Activated naive CD8-positive, alpha-beta T cell treated with anti-CD3 and anti-CD28 coated beads, Interleukin-2, amount 50 U/mL, for 24 hours (primary cell): Measurements from ENCODE around the gene DMWD.

ENCODE experiments used
- ATAC-seq: fragments of 150-1000 bp; cut with Tn5 transposase; one replicate; pipeline ENCODE4 v1.10.0; 2021
- DNase-seq: peaks from one replicate; pipeline ENCODE4 v3.0.0; 2021
- H3K27ac Mint-ChIP-seq: one replicate; pipeline ENCODE4 v1.8.0; 2021; ENCODE audit warnings: mild to moderate bottlenecking, mixed read lengths
- H3K27me3 Mint-ChIP-seq: one replicate; pipeline ENCODE4 v1.8.0; 2021; ENCODE audit warnings: mixed read lengths
- H3K36me3 Mint-ChIP-seq: one replicate; pipeline ENCODE4 v1.8.0; 2021; ENCODE audit warnings: low read depth, mixed read lengths
- H3K4me1 Mint-ChIP-seq: one replicate; pipeline ENCODE4 v1.8.0; 2021; ENCODE audit warnings: mixed read lengths
- H3K4me3 Mint-ChIP-seq: one replicate; pipeline ENCODE4 v1.8.0; 2021; ENCODE audit warnings: mild to moderate bottlenecking, moderate library complexity, mixed read lengths
- H3K9me3 Mint-ChIP-seq: one replicate; pipeline ENCODE4 v1.8.0; 2021; ENCODE audit warnings: mixed read lengths

The DMWD gene

DNA sequence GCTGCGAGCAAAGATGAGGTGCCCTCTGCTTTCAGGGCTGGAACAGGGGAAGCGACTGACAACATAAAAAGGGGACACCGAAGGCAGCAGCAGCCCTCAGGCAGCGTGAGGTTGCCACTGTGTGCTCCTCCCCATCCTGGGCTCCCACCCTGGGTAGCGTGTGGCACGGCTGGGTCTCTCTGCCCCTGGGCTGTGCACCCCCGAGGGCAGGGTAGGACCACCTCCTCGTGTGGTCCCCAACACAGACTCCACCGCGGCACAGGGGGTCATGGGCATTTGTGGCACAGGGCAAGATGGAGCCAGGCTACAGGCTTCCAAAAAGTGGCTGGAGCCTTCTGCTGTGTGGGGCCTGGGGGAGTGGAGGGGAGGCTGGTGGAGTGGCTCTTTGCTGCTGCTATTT, 28.9 kb upstream of the DMWD start:
- no peak for ATAC-seq
- H3K27ac Mint-ChIP-seq, result no peak overlapping the region

DNA sequence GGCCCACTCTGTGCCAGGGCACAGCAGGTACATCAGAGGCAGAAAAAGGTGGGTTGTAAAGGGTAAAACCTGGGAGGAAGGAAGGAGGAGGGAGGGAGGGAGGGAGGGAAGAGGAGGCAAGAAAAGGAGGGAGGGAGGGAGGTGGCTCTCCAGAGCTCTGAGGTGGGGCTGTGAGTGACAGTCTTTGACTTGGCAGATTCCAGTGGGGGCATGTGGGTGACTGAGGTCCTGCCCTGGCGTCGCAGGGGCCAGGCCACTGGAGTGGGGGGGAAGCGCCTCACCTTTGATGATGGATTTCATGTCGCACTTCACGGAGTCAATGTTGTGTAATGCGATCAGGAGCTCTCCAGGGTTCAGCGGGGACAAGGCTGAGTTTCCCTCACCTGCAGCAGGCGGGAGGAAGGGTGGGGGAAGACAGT, 28.5 kb upstream of the DMWD start:
- DNase-seq, result no peak
- Mint-ChIP-seq H3K27ac (no peak overlapping the region), H3K27me3 (no peaks in the 10 kb centered on the region), H3K4me1 (peaks cover 2% of the 10 kb centered on the region), H3K4me3 (no peak overlapping the region), H3K36me3 (peaks cover 12% of the 10 kb centered on the region), H3K9me3 (no peaks in the 10 kb centered on the region)
- ATAC-seq, result no peak

More for the DNA sequence above, 28.9 kb upstream of the DMWD start:
- Mint-ChIP-seq H3K36me3 (peaks cover 12% of the 10 kb centered on the region), H3K4me3 (no peak overlapping the region), H3K9me3 (no peaks in the 10 kb centered on the region), H3K27me3 (no peaks in the 10 kb centered on the region), H3K4me1 (peaks cover 2% of the 10 kb centered on the region)
- DNase-seq, result no peak

DNA sequence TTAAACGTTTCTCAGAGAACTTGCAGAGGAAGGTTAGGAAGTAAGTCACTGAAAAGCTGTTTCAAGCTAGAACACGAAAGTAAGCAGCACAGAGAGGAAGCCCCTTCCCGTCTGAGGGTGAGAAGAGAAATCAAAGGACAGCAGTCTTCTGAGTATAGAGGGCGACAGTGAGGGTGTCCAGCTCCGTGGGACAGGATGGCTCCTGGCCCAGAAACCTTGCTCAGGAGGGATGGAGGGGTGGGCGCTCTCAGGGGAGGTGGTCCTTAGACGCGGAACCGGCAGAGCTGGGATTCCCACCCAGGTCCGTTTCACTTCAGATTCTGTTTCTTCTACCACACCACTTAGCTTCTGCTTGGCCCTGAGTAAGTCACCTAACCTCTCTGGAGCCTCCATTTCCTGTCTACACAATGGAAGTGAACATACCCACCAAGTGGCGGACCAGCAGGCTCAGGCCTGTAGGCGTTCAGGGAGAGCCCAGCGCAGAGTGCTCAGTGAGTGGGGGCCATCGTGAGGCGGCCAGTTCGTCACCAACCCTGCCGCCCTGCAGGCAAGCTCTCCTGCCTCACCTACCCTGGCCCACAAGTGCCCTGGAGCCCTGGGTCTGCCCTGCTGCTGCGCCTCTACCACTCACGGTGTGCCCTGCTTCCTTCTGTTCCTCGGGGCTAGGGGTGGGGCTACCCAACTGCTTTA, 27.9 kb upstream of the DMWD start:
- Mint-ChIP-seq H3K36me3 (peaks cover 12% of the 10 kb centered on the region), H3K27me3 (no peaks in the 10 kb centered on the region), H3K27ac (no peak overlapping the region), H3K9me3 (no peaks in the 10 kb centered on the region), H3K4me1 (peaks cover 2% of the 10 kb centered on the region), H3K4me3 (no peak overlapping the region)
- DNase-seq (no peak), ATAC-seq (no peak)

DNA sequence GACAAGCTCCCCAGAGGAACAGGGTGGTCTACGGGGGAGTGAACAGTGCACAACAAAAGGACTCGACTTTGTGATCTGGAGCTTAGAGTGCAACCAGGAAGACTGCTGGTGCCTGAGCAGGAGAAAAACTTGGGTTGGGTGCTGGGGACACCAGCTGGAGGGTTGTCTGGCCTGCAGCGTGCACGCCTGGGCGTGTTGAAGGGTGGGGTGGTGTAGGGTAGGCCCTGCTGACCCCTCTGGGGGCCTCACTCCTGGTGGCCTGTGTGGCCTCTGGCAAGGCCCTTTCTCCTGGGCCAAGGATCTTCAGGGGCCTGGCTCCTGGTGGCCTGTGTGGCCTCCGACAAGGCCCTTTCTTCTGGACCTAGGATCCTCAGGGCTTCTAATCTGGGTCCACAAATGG, 27.1 kb upstream of the DMWD start:
- peaks cover 12% of the 10 kb centered on the region for H3K36me3 Mint-ChIP-seq
- H3K4me1 Mint-ChIP-seq, result peaks cover 2% of the 10 kb centered on the region
- H3K4me3 Mint-ChIP-seq, result no peak overlapping the region
- no peak for DNase-seq
- no peaks in the 10 kb centered on the region for H3K27me3 Mint-ChIP-seq
- no peaks in the 10 kb centered on the region for H3K9me3 Mint-ChIP-seq
- H3K27ac Mint-ChIP-seq, result no peak overlapping the region
- no peak for ATAC-seq

DNA sequence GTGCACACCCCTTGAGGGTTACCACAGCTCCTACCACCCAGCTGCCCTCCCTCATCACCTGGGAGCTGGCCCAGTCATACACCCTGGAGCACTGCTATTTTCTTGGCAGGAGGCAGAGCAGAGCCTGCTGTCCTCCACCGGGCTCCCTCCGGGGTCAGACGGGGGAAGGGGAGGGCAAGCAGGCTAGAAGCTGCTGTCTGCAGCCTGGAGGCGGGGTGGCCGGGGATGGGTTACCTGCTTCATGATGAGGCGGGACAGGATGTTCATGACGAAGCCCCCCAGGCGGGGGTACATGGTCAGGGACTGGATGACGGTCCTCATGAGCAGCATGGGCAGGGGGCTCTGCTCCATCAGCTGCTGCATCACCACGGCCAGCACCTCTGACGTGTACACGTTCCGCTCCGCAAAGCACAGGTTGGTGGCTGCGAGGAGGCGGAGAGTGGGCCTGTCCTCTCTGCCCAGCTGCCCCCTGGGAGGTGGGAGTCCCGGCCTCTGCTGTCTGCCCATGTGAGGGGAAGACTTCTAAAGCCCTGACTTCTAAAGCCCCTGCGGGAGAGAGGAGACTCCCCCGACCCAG, 25.2 kb upstream of the DMWD start:
- no peak for DNase-seq
- peaks cover 2% of the 10 kb centered on the region for H3K4me1 Mint-ChIP-seq
- peaks cover 9% of the 10 kb centered on the region for H3K36me3 Mint-ChIP-seq
- ATAC-seq, result no peak
- H3K9me3 Mint-ChIP-seq, result no peaks in the 10 kb centered on the region
- peaks cover 7% of the 10 kb centered on the region for H3K27me3 Mint-ChIP-seq
- no peak overlapping the region for H3K4me3 Mint-ChIP-seq
- no peak overlapping the region for H3K27ac Mint-ChIP-seq

DNA sequence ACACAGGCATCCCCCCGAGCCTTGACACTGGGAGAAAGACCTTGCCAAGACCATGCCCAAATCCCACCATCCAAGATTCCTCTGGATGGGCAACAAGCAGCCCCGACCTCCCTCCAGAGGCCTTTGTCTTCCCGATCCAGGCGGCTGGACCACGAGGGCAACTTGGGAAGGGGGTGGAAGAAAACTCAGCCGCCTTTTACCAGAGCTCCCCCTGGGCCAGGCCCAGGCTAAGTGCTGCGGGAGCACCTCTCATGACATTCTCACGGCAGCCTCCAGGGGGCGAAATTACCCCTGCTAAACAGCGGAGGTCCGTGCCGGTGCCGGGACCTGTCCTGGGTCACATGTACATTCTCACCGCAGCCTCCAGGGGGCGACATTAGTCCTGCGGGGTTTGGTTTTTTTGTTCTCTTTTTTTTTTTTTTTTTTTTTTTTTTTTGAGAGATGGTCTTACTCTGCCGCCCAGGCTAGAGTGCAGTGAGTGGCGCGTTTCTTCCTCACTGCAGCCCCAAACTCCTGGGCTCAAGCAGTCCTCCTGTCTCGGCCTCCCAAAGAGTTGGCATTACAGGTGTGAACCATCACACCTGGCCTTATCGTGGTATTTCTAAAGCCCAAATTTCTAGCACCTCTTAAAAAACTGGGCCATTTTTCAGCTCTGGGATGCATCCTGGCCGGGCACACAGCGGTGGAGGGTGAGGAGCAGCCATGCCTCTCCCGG, 24.5 kb upstream of the DMWD start:
- Mint-ChIP-seq H3K4me1 (peaks cover 2% of the 10 kb centered on the region), H3K27me3 (peaks cover 7% of the 10 kb centered on the region), H3K4me3 (no peak overlapping the region), H3K9me3 (no peaks in the 10 kb centered on the region), H3K27ac (no peak overlapping the region), H3K36me3 (peaks cover 9% of the 10 kb centered on the region)
- DNase-seq, result peak; percentile 98
- ATAC-seq, result peak; percentile 93

DNA sequence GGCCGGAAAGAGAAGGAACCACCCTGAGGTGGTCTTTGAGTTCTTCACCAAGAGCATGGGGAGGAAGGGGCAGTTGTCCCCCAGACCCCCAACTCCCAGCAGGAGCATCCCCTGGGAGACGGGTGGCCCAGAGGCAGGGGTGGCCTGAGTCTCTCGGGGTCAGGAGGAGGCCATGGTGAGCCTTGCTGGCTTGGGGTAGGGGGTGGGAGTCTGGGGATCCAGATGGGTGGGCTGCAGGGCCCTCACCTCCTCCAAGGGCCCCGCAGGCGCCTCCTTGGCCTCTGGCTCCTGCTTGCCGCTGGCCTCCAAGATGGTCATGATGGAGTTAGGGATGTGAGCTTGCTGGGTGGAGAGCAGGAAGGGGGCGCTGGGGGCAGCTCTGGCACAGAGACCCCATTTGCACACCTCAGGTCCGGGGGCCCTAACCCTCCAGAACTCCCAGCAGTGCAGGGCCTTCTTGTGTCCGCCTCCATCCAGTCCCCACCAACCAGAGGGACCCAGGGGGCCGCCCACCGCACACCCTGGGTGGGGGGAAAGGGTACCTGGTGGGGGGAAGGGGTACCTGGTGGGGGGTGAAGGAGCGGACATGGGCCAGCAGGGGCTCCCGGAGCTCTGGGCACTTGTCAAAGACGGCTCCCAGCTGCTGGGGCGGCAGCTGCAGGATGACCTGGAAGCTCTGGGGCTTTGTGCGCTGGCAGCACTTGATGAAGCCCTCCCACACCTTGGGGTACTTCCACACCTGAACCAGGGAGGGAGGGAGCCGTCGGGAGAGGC, 23.8 kb upstream of the DMWD start:
- Mint-ChIP-seq H3K4me3 (no peak overlapping the region), H3K9me3 (no peaks in the 10 kb centered on the region), H3K27me3 (peaks cover 7% of the 10 kb centered on the region), H3K4me1 (peaks cover 2% of the 10 kb centered on the region), H3K27ac (no peak overlapping the region), H3K36me3 (peaks cover 9% of the 10 kb centered on the region)
- DNase-seq, result no peak
- ATAC-seq, result no peak

DNA sequence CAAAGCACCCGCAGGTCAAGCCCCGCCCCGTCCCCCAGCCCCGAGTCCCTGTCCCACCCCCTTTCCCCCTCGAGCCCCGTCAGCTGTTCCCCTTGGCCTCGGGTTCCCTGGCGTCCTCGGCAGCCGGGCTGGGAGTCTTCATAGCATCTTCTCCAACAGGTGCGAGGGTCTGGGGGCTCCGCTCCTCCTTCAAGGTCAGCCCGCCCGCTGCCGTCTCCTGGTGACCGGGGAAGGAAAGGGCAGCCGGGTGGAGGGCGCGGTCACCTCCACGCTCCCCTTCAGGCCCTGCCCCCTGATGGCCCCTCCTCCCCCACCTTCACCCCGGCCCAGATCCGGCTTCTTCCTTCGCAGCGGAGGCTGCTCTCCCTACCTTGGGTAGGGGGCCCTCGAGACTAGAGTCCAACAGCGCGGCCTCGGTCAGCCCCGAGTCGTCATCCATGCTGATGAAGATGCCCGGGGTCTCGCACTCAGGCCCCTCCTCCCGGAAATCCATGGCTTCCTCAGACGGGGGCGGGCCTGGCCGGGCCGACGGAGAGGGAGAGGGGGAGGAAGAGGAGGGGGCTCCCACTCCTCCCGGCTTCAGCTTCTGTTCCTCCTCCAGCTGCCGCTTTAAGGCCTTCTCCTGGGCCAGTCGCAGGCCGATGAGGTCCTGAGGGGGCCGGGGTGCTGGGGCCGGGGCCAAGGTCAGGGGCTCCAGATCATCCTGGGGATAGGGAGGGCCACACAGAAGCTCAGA, 23.0 kb upstream of the DMWD start:
- H3K4me3 Mint-ChIP-seq, result no peak overlapping the region
- ATAC-seq (no peak), DNase-seq (no peak)
- no peaks in the 10 kb centered on the region for H3K9me3 Mint-ChIP-seq
- peaks cover 7% of the 10 kb centered on the region for H3K27me3 Mint-ChIP-seq
- H3K4me1 Mint-ChIP-seq, result peaks cover 2% of the 10 kb centered on the region
- no peak overlapping the region for H3K27ac Mint-ChIP-seq
- peaks cover 9% of the 10 kb centered on the region for H3K36me3 Mint-ChIP-seq

DNA sequence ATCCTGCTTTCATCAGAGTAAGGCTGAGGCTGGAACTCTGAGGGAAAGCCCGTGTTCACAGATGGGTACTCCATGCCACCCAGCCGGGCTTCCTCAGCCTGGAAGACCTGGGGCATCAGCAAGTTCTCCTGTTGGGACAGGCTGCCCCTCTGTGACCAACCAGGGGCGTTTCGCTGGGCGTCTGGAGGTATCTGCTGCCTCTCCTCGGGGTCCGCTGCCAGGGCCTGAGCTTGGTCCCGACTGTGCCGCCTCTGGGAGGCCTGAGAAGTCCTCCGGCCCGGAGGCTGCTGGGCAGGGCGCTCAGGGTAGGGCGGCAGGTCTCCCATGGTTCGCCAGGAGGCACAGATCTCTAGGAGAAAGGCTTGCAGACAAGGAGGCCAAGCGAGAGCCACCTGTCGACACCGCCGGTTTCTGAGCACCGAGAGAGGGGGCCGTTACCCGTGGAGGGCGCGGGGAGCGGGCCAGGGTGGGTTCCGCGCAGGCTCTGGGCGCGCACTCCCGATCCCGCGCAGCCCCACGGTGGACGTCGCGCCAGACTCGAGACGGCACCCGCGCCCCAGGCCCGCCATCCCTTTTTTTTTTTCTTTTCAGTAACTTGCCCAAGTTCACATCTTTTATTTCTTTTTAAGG, 22.3 kb upstream of the DMWD start, which contains the start of gene RSPH6A:
RSPH6A (minus strand) TSS at position 458 of the 630 bp plus-strand sequence; CDS start at position 326, 132 bp downstream.
- peak within 1 kb of the TSS; percentile 14 for H3K27ac Mint-ChIP-seq

DNA sequence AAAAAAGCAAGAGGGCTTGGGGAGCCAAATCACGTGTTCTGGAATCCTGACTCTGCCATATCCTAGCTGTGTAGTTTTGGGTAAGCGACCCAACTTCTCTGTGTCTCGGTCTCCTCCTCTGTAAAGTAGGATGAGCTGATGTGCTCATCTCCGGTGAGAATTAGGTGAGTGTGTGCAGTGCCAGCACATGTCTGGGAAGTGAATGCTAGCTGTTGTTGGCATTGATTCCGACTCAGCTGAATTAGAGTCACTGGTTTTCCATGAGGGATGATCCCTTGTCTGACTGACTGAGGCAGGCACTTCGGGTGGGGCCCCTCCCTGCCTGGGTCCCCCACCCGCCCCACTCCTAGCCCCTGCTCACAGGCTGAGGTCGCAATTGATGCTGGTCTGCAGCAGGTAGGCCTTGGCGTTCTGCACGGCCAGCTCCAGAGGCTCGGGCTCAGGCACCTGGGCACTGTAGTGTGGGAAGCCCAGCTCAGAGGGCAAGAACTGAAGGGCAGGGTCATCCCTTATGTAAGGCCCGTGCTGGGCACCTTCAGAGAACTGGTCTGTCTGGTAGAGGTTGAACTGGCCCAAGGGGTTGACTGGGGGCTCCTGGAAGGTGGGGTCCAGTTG, 21.6 kb upstream of the DMWD start:
- ATAC-seq (no peak), DNase-seq (no peak)
- peaks cover 9% of the 10 kb centered on the region for H3K27me3 Mint-ChIP-seq
- peak overlapping the region; percentile 14 for H3K27ac Mint-ChIP-seq
- H3K4me3 Mint-ChIP-seq, result no peak overlapping the region
- H3K9me3 Mint-ChIP-seq, result no peaks in the 10 kb centered on the region
- H3K4me1 Mint-ChIP-seq, result peaks cover 14% of the 10 kb centered on the region
- peaks cover 5% of the 10 kb centered on the region for H3K36me3 Mint-ChIP-seq

More for the DNA sequence above, 22.3 kb upstream of the DMWD start, which contains the start of gene RSPH6A:
- H3K9me3 Mint-ChIP-seq, result no peaks in the 10 kb centered on the region
- ATAC-seq (no peak), DNase-seq (no peak)
- peaks cover 8% of the 10 kb centered on the region for H3K4me1 Mint-ChIP-seq
- no peak within 1 kb of the TSS for H3K4me3 Mint-ChIP-seq
- H3K27me3 Mint-ChIP-seq, result peaks cover 9% of the 10 kb centered on the region
- H3K36me3 Mint-ChIP-seq, result peaks cover 5% of the 10 kb centered on the region

DNA sequence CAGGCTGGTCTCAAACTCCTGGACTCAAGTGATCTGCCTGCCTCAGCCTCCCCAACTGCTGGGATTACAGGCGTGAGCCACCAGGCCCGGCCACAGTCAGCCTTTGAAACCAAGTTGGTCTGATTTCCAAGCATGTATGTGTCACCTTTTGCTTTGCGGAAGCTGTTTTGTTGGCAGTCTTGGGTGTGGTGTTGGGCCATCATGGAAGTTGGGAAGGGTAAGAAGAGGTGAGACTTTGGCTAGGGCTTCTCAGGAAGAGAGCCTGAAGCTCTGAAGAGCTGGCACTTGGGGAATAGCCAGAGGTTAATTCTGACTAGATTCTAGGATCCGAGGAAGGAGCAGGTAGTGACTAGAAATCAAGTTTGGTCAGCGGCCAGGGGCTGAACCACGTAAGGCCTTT, 19.7 kb upstream of the DMWD start:
- ATAC-seq, result no peak
- no peak for DNase-seq
- Mint-ChIP-seq H3K27me3 (peaks cover 9% of the 10 kb centered on the region), H3K4me1 (peaks cover 15% of the 10 kb centered on the region), H3K36me3 (peaks cover 5% of the 10 kb centered on the region), H3K4me3 (no peak overlapping the region), H3K27ac (no peak overlapping the region), H3K9me3 (no peaks in the 10 kb centered on the region)

DNA sequence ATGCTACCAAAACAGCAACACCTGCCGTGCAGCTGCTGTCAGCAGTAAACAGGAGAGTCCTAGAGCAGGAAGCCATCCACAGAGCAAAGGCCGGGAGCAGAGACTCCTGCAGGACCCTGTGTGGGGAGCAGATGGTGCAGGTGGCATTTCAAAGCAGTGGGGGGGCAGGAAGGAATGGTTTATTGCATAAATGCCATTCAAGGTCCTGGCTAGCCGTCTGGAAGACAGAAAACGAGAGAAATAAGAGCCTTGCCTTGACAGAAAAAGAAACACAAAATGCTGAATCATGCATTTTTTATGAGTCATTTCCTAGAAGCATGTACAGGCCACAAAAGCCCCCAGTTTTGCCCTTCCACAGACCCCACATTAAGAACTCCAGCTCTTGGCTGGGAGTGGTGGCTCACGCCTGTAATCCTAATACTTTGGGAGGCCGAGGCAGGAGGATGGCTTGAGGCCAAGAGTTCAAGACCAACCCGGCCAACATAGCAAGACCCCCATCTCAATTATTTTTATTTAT, 17.1 kb upstream of the DMWD start:
- H3K27ac Mint-ChIP-seq, result no peak overlapping the region
- no peak overlapping the region for H3K4me3 Mint-ChIP-seq
- peaks cover 4% of the 10 kb centered on the region for H3K36me3 Mint-ChIP-seq
- H3K27me3 Mint-ChIP-seq, result peaks cover 9% of the 10 kb centered on the region
- ATAC-seq (peak; percentile 35), DNase-seq (no peak)
- peaks cover 12% of the 10 kb centered on the region for H3K4me1 Mint-ChIP-seq
- no peaks in the 10 kb centered on the region for H3K9me3 Mint-ChIP-seq

DNA sequence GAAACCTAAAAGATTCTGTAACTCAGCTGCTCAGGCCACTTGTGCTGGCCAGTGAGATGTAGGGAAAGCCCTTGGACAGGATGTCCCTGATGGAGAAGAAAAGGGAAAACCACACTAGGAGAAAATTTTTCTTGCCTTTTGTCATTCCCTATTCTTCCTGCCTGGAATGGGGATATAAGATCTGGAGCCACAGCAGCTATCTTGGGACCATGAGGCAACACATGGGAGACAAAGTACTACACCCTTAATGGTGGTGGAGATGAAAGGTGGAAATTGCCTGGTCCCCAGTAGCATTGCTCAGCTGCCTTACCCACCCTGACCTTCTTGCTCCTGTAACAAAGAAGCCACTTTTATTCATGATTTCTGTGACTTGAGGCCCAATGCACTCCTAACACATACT, 13.1 kb upstream of the DMWD start:
- no peak overlapping the region for H3K4me3 Mint-ChIP-seq
- no peaks in the 10 kb centered on the region for H3K36me3 Mint-ChIP-seq
- peaks cover 12% of the 10 kb centered on the region for H3K4me1 Mint-ChIP-seq
- no peak overlapping the region for H3K27ac Mint-ChIP-seq
- H3K9me3 Mint-ChIP-seq, result no peaks in the 10 kb centered on the region
- ATAC-seq (no peak), DNase-seq (no peak)
- peaks cover 13% of the 10 kb centered on the region for H3K27me3 Mint-ChIP-seq
